Middle frontal gyrus (tissue), 1 donor: ENCODE results near the gene SOD3.

Experiments
- DNase-seq: peaks from one replicate; pipeline ENCODE4 v3.0.0-alpha.2; 2015; ENCODE audit warnings: low spot score; ENCODE audit errors: extremely low spot score

Gene SOD3

GRCh38 chr4:24794916-24795665 is at the start of gene SOD3:
TSS of gene SOD3 (plus strand) at chr4:24795573. CDS start at chr4:24799522, 3,949 bp downstream.
- DNase-seq = no peak

- no peak for DNase-seq
Observed at GRCh38 chr4:24747234-24747975, 48.0 kb upstream of the SOD3 start.

GRCh38 chr4:24748023-24748422 is 47.4 kb upstream of the SOD3 start:
- no peak for DNase-seq

- no peak for DNase-seq
Observed at GRCh38 chr4:24748758-24749350, 46.5 kb upstream of the SOD3 start.

- no peak for DNase-seq
Observed at GRCh38 chr4:24750106-24750505, 45.3 kb upstream of the SOD3 start.

- no peak for DNase-seq
Observed at GRCh38 chr4:24751926-24752539, 43.3 kb upstream of the SOD3 start.

- no peak for DNase-seq
Observed at GRCh38 chr4:24753519-24753918, 41.9 kb upstream of the SOD3 start.

- DNase-seq = no peak
Observed at GRCh38 chr4:24754571-24754970, 40.8 kb upstream of the SOD3 start.

GRCh38 chr4:24763631-24764297 is 31.6 kb upstream of the SOD3 start:
- DNase-seq = no peak

GRCh38 chr4:24764345-24764744 is 31.0 kb upstream of the SOD3 start:
- DNase-seq = no peak

- DNase-seq = no peak
Observed at GRCh38 chr4:24765376-24765988, 29.9 kb upstream of the SOD3 start.

- no peak for DNase-seq
Observed at GRCh38 chr4:24768006-24768405, 27.4 kb upstream of the SOD3 start.

GRCh38 chr4:24768604-24769003 is 26.8 kb upstream of the SOD3 start:
- no peak for DNase-seq

GRCh38 chr4:24769571-24769970 is 25.8 kb upstream of the SOD3 start:
- DNase-seq = no peak

- no peak for DNase-seq
Observed at GRCh38 chr4:24770032-24770584, 25.3 kb upstream of the SOD3 start.

- DNase-seq = no peak
Observed at GRCh38 chr4:24770667-24771066, 24.7 kb upstream of the SOD3 start.

- DNase-seq = no peak
Observed at GRCh38 chr4:24771241-24771640, 24.1 kb upstream of the SOD3 start.

- DNase-seq = no peak
Observed at GRCh38 chr4:24772061-24772705, 23.2 kb upstream of the SOD3 start.

GRCh38 chr4:24772952-24773351 is 22.4 kb upstream of the SOD3 start:
- no peak for DNase-seq

- DNase-seq = no peak
Observed at GRCh38 chr4:24774452-24774851, 20.9 kb upstream of the SOD3 start.
